GM12873 (cell line): ENCODE data around the gene ZFYVE19.

ENCODE experiments used
- TF ChIP-seq, protein P1 (sequence below): IDR thresholded peaks from 2 replicates; pipeline ENCODE4 v1.5.1; 2012; ENCODE audit warnings: low read depth, mild to moderate bottlenecking, moderate library complexity, low read length, control low read depth; ENCODE audit not compliant: insufficient read depth; ENCODE audit errors: missing control alignments

The ZFYVE19 gene

DNA sequence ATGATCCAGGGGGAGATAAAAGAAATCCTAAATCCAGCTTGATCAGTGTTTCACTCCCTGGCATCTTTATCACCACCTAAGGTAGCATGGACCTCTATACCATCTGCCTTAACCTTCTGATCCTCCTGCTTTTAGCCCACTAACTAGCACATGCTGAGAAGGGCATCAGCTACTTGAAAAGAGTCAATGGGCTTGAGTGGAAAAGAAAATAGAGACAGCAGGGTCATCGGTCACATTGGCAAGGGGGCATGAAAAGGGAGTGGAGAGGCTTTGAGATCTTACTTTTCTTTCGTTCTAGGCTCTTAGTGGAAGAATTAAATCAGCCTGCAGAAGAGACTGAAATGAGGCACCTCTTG lies 239 bp upstream of the ZFYVE19 start:
- TF ChIP-seq, protein P1, sequence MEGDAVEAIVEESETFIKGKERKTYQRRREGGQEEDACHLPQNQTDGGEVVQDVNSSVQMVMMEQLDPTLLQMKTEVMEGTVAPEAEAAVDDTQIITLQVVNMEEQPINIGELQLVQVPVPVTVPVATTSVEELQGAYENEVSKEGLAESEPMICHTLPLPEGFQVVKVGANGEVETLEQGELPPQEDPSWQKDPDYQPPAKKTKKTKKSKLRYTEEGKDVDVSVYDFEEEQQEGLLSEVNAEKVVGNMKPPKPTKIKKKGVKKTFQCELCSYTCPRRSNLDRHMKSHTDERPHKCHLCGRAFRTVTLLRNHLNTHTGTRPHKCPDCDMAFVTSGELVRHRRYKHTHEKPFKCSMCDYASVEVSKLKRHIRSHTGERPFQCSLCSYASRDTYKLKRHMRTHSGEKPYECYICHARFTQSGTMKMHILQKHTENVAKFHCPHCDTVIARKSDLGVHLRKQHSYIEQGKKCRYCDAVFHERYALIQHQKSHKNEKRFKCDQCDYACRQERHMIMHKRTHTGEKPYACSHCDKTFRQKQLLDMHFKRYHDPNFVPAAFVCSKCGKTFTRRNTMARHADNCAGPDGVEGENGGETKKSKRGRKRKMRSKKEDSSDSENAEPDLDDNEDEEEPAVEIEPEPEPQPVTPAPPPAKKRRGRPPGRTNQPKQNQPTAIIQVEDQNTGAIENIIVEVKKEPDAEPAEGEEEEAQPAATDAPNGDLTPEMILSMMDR, result no peak

DNA sequence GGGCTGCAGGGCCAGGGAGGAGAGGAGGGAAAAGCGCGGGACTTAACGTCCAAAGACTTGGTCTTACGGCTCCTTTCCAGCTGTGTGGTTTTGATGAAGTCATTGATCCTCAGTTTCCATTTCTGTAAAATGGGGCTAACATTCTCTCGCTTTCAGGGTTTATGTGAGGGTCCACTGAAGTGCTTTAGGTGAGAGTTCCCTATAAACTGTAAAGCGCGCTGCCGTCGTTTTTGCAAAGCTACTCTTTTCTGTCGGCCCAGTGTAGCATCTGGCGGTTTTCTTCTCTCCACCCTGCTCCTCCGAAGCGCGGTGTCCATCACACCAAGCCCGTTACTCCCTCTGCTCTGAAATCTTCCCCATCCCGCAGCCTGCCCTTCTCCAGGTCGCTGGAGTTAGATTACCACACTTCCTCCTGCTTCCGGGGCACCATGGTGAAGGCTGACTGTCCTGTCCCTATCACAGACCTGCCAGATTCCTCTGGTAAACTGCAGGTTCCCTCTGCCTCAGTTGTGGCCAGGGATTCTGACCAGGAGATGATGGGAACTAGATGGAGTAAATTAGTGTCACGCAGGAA lies 1.1 kb downstream of the ZFYVE19 start:
- TF ChIP-seq, protein P1, result no peak

DNA sequence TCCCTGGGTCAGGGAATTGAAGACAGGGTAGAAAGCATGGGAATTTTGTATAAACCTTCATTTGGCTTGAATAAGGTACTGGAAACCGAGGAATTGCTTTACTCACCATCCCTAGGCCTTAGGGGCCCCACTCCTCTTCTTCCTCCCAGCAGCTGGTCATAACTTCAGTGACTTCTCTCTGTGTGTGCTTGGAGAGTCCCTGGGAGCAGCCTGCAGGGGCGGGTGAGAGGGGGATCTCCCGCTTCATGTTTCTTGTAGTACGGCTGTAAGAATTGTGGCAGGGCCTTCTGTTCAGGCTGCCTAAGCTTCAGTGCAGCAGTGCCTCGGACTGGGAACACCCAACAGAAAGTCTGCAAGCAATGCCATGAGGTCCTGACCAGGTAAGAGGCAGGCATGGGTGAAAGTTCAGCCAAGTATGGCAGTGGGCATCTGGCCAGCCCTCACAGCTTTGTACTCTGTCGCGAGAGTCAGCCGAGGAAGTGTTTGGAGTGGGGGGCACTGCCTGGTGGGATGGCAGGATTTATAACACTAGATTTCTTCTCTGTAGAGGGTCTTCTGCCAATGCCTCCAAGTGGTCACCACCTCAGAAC lies 2.1 kb downstream of the ZFYVE19 start:
- TF ChIP-seq, protein P1, result no peak

DNA sequence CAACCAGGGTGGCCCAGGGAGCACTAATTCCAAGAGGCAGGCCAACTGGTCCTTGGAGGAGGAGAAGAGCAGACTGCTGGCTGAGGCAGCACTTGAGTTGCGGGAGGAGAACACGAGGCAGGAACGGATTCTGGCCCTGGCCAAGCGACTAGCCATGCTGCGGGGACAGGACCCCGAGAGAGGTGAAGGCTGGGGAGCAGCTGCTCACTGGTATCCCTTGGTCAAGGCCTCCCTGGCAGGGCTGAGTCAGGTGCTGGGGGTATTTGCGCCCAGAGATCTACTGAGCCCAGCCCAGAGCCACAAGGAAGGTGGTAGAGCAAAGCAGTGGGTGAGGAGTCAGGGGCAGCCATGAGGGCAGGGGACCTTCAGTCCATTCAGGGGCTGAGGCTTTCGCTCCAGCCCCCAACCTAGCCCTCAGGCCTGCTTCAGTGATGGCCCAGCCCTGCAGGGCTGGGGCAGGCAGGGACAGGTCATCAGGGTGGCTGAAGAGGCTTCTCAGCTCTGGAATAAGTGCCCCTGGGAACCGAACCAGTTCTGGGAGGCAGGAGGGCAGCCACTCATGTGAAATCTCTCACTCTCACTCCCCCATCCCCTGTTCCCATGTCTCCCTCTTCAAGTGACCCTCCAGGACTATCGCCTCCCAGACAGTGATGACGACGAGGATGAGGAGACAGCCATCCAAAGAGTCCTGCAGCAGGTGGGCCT lies 6.0 kb downstream of the ZFYVE19 start:
- TF ChIP-seq, protein P1, result no peak

DNA sequence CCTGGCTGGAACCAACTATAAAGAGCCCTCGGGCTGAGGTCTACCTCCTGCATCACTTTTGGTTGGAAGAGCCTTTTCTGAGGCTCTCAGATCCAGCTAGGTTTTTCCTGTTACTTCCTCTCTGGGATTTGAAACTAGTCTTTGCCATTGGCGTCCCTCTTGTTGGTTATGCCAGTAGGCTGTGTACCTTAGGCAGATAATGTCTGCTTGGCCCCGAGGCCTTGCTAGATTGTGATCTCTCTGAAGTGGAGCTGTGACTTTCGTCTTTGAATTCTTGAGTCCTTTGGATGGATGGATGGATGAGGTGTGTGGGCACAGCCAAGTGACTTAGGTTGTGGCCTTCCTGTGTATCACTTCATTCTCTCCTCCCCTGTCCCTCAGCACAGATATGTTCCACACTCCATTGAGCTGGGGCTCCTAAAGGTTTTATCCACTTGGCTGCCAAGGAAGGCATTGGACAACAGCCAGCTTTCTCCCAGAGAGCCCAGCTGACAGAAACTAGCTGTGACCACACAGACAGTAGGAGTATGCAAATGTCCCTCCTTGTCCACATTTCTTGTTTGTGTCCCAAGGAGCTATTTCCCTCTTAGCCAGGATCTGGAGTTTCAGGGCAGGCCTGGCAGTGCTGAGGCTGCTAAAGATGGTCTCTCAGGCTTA lies 8.3 kb downstream of the ZFYVE19 start:
- TF ChIP-seq, protein P1, result no peak

DNA sequence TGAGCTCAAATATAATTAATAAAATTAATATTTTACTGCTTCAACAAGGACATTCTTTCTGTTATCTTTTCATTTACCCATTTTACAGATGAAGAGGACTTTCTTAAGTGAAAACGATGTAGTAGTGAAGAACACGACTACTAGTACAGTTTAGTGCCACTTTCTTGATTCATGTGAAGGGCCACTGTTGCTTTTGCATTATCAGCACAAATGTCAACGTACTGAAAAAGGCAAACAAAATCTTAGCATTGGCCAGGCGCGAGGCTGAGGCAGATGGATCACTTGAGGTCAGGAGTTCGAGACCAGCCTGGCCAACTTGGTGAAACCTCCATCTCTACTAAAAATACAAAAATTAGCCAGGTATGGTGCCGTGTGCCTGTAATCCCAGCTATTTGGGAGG lies 12.2 kb downstream of the ZFYVE19 start:
- TF ChIP-seq, protein P1, result no peak

DNA sequence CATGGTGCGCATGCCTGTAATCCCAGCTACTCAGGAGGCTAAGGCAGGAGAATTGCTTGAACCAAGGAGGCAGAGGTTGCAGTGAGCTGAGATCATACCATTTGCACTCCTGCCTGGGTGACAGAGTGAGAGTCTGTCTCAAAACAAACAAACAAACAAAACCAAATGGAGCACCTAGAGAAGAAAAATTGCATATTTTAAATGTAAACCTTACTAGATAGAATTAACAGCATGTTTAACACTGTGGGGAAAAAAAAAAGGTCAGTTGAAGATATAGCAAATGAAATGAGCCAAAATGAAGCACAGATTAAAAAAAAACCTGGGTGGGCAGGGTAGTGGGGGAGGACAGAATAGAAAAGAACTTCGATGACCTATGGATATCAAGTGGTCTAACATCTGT lies 14.3 kb downstream of the ZFYVE19 start:
- TF ChIP-seq, protein P1, result no peak
